Measurements from ENCODE around the gene KPNA3. TPM values are rescaled to one million over a fixed set of nuclear protein-coding genes. Genes with fewer than 3 reads are reported as not detected.

KPNA3 gene, protein sequence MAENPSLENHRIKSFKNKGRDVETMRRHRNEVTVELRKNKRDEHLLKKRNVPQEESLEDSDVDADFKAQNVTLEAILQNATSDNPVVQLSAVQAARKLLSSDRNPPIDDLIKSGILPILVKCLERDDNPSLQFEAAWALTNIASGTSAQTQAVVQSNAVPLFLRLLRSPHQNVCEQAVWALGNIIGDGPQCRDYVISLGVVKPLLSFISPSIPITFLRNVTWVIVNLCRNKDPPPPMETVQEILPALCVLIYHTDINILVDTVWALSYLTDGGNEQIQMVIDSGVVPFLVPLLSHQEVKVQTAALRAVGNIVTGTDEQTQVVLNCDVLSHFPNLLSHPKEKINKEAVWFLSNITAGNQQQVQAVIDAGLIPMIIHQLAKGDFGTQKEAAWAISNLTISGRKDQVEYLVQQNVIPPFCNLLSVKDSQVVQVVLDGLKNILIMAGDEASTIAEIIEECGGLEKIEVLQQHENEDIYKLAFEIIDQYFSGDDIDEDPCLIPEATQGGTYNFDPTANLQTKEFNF
- total RNA-seq (2022; extraction: Qiagen RNA extraction; ENCODE audit: low read depth) = 23.9 to 28.0 TPM (median 25.0 TPM) in 5 replicates

DNA sequence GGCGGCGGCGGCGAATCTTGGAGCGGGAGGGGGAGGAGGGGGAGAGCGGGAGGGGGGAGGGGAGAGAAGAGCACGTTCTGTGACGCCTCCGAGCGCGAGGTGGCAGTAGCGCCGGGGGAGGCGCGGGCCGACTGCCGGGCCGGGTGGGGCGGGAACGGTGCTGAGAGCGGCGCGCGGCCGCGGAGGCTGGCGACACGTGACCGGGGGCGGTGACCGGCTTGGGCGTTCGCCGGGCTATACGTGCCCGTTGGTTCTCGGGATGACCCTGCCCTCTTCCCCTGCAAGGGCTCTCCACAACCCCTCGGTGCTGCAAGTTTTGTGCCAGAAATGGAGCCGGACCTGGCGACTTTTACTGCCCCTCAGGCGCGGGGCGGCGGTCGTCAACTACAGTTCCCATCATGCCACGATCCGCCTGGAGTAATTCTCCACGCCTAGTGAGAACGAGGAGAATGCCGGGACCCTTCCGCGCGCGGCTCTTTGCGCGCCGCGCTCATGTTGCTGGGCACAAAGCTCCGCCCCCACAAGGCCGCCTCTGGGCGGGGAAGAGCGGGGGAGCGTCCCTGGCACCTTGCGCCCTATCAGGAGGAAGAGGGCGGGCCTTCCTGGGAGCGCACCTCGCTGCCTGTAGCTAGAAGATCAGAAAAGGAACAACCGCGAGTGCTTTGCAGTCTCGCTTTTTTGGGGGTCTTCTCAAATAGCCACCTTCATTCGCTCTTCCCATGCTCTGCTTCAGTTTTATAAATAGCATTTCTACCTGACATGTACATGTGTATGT is at the start of gene KPNA3:
KPNA3 (minus strand) TSS at position 133 of the 775 bp plus-strand sequence. CDS start 176 bp downstream, outside the sequence.

GRCh38 chr13:49690995-49691784 is 101.3 kb downstream of the KPNA3 start, which contains the start of gene EBPL:
EBPL (minus strand) TSS chr13:49691486; CDS start chr13:49691424, 62 bp downstream.

Other genes with a start within 250 kb of the KPNA3 start
- 8.2 to 10.1 TPM (median 9.0 TPM) in 5 replicates for gene RCBTB1, start 207.1 kb downstream of the KPNA3 start, total RNA-seq (2022; extraction: Qiagen RNA extraction; ENCODE audit: low read depth)
- not detected in 5 replicates for gene ARL11, start 164.2 kb downstream of the KPNA3 start, total RNA-seq (2022; extraction: Qiagen RNA extraction; ENCODE audit: low read depth)
- 44.7 to 69.3 TPM (median 64.9 TPM) in 5 replicates for gene EBPL, start 101.2 kb downstream of the KPNA3 start, total RNA-seq (2022; extraction: Qiagen RNA extraction; ENCODE audit: low read depth)
- 7.7 to 9.9 TPM (median 8.1 TPM) in 5 replicates for gene SPRYD7, start 143.7 kb upstream of the KPNA3 start, total RNA-seq (2022; extraction: Qiagen RNA extraction; ENCODE audit: low read depth)
- gene TRIM13, start 204.4 kb upstream of the KPNA3 start, total RNA-seq (2022; extraction: Qiagen RNA extraction; ENCODE audit: low read depth) = 10.7 to 16.1 TPM (median 11.7 TPM) in 5 replicates
- gene KCNRG, start 222.8 kb upstream of the KPNA3 start, total RNA-seq (2022; extraction: Qiagen RNA extraction; ENCODE audit: low read depth) = 0.42 to 0.72 TPM (median 0.53 TPM) in 5 replicates